Panc1 (cell line): ENCODE measurements around the gene TMEM266.

Experiments used
- POLR2AphosphoS5 ChIP-seq: IDR thresholded peaks from 2 replicates; pipeline ENCODE4 v1.6.1; 2012; ENCODE audit warnings: mild to moderate bottlenecking, low read depth, low read length, moderate library complexity
- SIN3A ChIP-seq: IDR thresholded peaks from 2 replicates; pipeline ENCODE4 v1.6.1; 2012; ENCODE audit warnings: low read depth, mild to moderate bottlenecking, low read length, moderate library complexity, borderline replicate concordance; ENCODE audit not compliant: insufficient read depth
- TCF7L2 ChIP-seq: IDR thresholded peaks from 2 replicates; pipeline ENCODE4 v1.6.1; 2011; ENCODE audit warnings: mild to moderate bottlenecking, low read depth, low read length, inconsistent platforms
- TF ChIP-seq, protein P1 (sequence below): fragments of 450-650 bp; IDR thresholded peaks from 2 replicates; pipeline ENCODE4 v1.5.1; 2017; ENCODE audit warnings: mild to moderate bottlenecking

DNA sequence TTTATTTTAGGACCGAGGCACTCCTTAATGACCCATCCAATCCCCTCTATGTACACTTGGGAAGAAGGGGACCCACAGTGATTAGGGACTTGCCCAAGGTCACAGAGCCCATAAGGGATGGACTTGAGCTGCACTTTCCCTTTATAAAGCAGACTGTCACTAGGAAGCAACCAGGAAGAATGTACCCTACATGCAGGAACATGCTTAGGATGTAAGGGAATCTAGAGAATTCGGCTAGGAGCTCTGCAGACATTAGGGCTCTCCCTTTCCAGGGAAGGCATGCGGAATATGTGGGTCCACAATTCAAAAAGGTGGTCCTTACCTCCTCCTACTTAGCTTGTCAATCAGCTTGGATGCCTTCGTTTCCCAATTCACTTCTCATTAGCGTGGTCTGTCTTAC, 78.7 kb downstream of the TMEM266 start:
- TF ChIP-seq, protein P1, sequence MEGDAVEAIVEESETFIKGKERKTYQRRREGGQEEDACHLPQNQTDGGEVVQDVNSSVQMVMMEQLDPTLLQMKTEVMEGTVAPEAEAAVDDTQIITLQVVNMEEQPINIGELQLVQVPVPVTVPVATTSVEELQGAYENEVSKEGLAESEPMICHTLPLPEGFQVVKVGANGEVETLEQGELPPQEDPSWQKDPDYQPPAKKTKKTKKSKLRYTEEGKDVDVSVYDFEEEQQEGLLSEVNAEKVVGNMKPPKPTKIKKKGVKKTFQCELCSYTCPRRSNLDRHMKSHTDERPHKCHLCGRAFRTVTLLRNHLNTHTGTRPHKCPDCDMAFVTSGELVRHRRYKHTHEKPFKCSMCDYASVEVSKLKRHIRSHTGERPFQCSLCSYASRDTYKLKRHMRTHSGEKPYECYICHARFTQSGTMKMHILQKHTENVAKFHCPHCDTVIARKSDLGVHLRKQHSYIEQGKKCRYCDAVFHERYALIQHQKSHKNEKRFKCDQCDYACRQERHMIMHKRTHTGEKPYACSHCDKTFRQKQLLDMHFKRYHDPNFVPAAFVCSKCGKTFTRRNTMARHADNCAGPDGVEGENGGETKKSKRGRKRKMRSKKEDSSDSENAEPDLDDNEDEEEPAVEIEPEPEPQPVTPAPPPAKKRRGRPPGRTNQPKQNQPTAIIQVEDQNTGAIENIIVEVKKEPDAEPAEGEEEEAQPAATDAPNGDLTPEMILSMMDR = no peak
- no peak for TF ChIP-seq POLR2AphosphoS5
- no peak for TF ChIP-seq SIN3A
- TF ChIP-seq TCF7L2 = no peak
